ENCODE results near the gene GLIS2.

The GLIS2 gene

GRCh38 chr16:4385789-4386450, 70.1 kb downstream of the GLIS2 start:
- DNase-seq: no peak

- DNase-seq: no peak
Observed at GRCh38 chr16:4386451-4386805, 70.6 kb downstream of the GLIS2 start.

- DNase-seq: no peak
Observed at GRCh38 chr16:4386951-4387565, 71.2 kb downstream of the GLIS2 start.

GRCh38 chr16:4387781-4388180, 71.9 kb downstream of the GLIS2 start:
- DNase-seq: no peak

- no peak for DNase-seq
Observed at GRCh38 chr16:4388271-4389021, 72.6 kb downstream of the GLIS2 start.

All from NCI-H2029 treated with DMSO at 0.1 percent for 48 hours (cell line).